ENCODE measurements around the gene EHMT1.
"Not testable (repeated sequence)": the region's sequence is repeated elsewhere in the genome, so short reads cannot be mapped to it uniquely, and the experiment has no call there.

GRCh38 chr9:137715866-137716693 is 97.3 kb downstream of the EHMT1 start:
- TF ChIP-seq ZNF384 (IDR thresholded peaks at IDR 0.05); SP1 (IDR thresholded peaks at IDR 0.05); FOXA1 (IDR thresholded peaks at IDR 0.05); TARDBP (IDR thresholded peaks at IDR 0.05); FOXM1 (IDR thresholded peaks at IDR 0.05; ENCODE audit: borderline replicate concordance); HDGF (IDR thresholded peaks at IDR 0.05; ENCODE audit: borderline replicate concordance); NFRKB (IDR thresholded peaks at IDR 0.05); BHLHE40 (IDR thresholded peaks at IDR 0.05; ENCODE audit: borderline replicate concordance): not testable (repeated sequence)

All from HEK293T (cell line).